Tongue (tissue), 2 donors: ENCODE data around the gene DDR2. TPM values are rescaled to one million over a fixed set of nuclear protein-coding genes. Genes with fewer than 3 reads are reported as not detected.
"Not testable (repeated sequence)": the region's sequence is repeated elsewhere in the genome, so short reads cannot be mapped to it uniquely, and the experiment has no call there.

Experiments used
- DNase-seq: peaks from one replicate; pipeline ENCODE4 v3.0.0-alpha.2; 2015
- total RNA-seq: library from RNA; depleted of rRNA; stranded (reverse); fragments of >200 nt; gene quantifications from one replicate; pipeline ENCODE4 v1.2.3, GENCODE V29; 2014

DDR2 gene
- total RNA-seq, 1 donor from 2014 or later = 60.6 TPM

DNA sequence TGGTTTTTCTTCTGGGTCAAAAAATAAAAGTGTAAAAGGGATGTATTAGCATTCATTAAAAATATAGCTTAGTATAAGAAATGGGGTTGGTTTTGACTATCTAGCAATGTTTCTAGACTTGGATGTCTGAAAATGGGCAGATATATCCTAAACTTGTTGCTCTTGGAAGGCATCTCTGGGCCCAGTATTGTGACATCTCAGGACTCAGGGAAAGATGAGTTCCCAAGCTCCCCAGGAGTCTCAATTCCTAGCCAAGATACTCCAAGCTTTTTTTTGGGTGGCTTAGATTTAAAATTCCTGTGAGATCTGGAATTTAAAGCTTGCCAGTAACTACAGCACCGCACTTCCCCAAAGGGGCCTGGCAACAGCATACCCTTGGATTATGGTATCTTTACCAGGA is 146.8 kb downstream of the DDR2 start:
- DNase-seq = no peak

DNA sequence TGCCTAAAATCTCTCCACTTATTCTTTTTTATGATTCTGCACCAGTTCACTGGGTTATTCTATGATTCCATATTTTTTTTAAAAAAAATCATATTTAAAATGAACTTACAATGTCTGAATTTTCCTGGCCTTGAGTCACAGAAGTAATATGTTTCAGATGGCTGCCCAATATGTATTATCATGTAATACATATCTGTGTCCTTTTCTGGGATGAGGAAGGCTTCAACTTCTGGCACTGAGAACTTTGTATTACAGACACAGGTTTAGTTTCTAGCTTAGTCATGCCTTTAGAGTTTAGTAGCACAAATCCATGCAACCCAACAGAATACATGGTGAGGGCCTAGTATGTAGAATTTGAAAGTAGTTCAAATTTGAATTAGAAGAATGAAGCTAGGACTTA is 150.4 kb downstream of the DDR2 start:
- peak; percentile 2 for DNase-seq

GRCh38 chr1:162784926-162785325 is 152.7 kb downstream of the DDR2 start:
- DNase-seq = not testable (repeated sequence)

- peak; percentile 7 for DNase-seq
Measured at GRCh38 chr1:162788783-162789182, 156.5 kb downstream of the DDR2 start.

- peak; percentile 84 for DNase-seq
Measured at GRCh38 chr1:162790303-162790984, 158.2 kb downstream of the DDR2 start, which contains the start of gene HSD17B7. Gene HSD17B7 (plus strand): TSS chr1:162790702. CDS start chr1:162790801, 99 bp downstream.

GRCh38 chr1:162790985-162791357 is 158.7 kb downstream of the DDR2 start:
- DNase-seq = peak; percentile 29

DNA sequence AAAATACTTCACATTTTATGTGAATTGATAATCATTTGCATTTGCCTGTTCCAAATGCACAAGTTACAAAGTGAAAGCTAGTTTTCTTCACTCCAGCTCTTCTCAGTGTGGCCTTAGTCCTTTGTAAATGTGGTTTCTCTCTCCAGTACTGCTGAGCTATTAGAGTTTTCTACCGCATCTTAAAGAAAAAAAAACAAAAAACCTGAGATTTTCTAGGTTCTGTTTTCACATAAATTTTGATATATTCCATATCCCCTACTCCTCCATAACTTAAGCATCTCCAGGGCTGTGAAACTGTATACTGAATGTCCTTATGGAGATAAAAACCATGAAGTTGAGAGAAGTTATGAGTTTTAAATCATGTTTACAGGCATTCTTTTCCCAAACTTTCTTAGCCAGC is 162.0 kb downstream of the DDR2 start:
- not testable (repeated sequence) for DNase-seq

GRCh38 chr1:162796617-162797279 is 164.5 kb downstream of the DDR2 start:
- not testable (repeated sequence) for DNase-seq

- peak; percentile 86 for DNase-seq
Measured at GRCh38 chr1:162799995-162800830, 167.9 kb downstream of the DDR2 start.

DNA sequence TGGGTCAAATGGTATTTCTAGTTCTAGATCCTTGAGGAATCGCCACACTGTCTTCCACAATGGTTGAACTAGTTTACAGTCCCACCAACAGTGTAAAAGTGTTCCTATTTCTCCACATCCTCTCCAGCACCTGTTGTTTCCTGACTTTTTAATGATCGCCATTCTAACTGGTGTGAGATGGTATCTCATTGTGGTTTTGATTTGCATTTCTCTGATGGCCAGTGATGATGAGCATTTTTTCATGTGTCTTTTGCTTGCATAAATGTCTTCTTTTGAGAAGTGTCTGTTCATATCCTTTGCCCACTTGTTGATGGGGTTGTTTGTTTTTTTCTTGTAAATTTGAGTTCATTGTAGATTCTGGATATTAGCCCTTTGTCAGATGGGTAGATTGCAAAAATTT is 175.2 kb downstream of the DDR2 start:
- DNase-seq = not testable (repeated sequence)

DNA sequence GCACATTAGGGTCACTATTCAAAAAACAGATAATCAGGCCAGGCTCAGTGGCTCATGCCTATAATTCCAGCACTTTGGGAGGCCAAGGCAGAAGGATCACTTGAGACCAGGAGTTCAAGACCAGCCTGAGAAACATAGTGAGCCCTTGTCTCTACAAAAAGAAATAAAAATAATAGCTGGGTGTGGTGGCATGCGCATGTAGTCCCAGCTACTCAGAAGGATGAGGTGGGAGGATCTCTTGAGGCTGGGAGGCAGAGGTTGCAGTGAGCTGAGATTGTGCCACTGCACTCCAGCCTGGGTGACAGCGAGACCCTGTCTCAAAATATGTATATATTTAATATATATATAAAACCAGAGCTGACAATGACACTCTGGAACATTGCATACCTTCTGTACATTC is 180.1 kb downstream of the DDR2 start:
- DNase-seq = not testable (repeated sequence)

- not testable (repeated sequence) for DNase-seq
Measured at GRCh38 chr1:162818136-162818535, 185.9 kb downstream of the DDR2 start.

GRCh38 chr1:162818666-162819065 is 186.4 kb downstream of the DDR2 start:
- not testable (repeated sequence) for DNase-seq

GRCh38 chr1:162822391-162823200 is 190.3 kb downstream of the DDR2 start:
- DNase-seq = peak; percentile 5

GRCh38 chr1:162823231-162823630 is 191.0 kb downstream of the DDR2 start:
- no peak for DNase-seq

GRCh38 chr1:162823771-162824525 is 191.7 kb downstream of the DDR2 start:
- DNase-seq = no peak

DNA sequence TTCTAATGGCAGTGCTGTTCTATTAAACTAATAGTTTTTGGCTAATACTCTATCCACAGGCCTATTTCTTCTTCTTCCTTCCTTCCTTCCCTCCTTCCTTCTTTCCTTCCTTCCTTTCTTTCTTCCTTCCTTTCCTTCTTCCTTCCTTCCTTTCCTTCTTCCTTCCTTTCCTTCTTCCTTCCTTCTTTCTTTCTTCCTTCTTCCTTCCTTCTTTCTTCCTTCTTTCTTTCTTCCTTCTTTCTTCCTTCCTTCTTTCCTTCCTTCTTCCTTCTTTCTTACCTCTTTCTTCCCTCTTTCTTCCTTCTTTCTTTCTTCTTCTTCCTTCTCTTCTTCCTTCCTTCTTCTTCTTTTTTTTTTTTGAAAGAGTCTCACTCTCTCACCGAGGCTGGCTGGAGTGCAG is 197.0 kb downstream of the DDR2 start:
- no peak for DNase-seq

- DNase-seq = no peak
Measured at GRCh38 chr1:162832470-162832869, 200.2 kb downstream of the DDR2 start.

- no peak for DNase-seq
Measured at GRCh38 chr1:162835157-162835899, 203.1 kb downstream of the DDR2 start.
